Neural crest cell (in vitro differentiated cells): ENCODE data around the gene DEPDC1B. TPM values are rescaled to one million over a fixed set of nuclear protein-coding genes. Genes with fewer than 3 reads are reported as not detected.

Experiments used
- DNase-seq: peaks from one replicate; pipeline ENCODE4 v3.0.0; 2021; ENCODE audit warnings: low read depth, mixed read lengths, low spot score
- H3K27ac Mint-ChIP-seq: one replicate; pipeline ENCODE4 v1.8.0; 2021; ENCODE audit warnings: mild to moderate bottlenecking, mixed read lengths; ENCODE audit not compliant: unreplicated experiment
- H3K27me3 Mint-ChIP-seq: 2 replicates; pipeline ENCODE4 v1.8.0; 2021; ENCODE audit warnings: low read depth, mild to moderate bottlenecking, mixed read lengths
- H3K36me3 Mint-ChIP-seq: 2 replicates; pipeline ENCODE4 v1.8.0; 2021; ENCODE audit warnings: low read depth, mild to moderate bottlenecking, mixed read lengths
- H3K4me1 Mint-ChIP-seq: 2 replicates; pipeline ENCODE4 v1.8.0; 2021; ENCODE audit warnings: mixed read lengths
- H3K4me3 Mint-ChIP-seq: one replicate; pipeline ENCODE4 v1.8.0; 2021; ENCODE audit warnings: mild to moderate bottlenecking, mixed read lengths
- H3K9me3 Mint-ChIP-seq: 2 replicates; pipeline ENCODE4 v1.8.0; 2021; ENCODE audit warnings: mixed read lengths
- CTCF ChIP-seq: fragments of 200-600 bp; sonication (generic); conservative IDR thresholded peaks from 2 replicates; pipeline ENCODE4 v1.5.0; 2021; ENCODE audit warnings: antibody characterized with exemption, mild to moderate bottlenecking
- total RNA-seq: library from RNA; stranded (reverse); gene quantifications from 2 replicates; pipeline ENCODE4 v1.2.1, GENCODE V29; 2021

Gene DEPDC1B
- total RNA-seq, 1 donor from 2014 or later = 60.4 TPM

DNA sequence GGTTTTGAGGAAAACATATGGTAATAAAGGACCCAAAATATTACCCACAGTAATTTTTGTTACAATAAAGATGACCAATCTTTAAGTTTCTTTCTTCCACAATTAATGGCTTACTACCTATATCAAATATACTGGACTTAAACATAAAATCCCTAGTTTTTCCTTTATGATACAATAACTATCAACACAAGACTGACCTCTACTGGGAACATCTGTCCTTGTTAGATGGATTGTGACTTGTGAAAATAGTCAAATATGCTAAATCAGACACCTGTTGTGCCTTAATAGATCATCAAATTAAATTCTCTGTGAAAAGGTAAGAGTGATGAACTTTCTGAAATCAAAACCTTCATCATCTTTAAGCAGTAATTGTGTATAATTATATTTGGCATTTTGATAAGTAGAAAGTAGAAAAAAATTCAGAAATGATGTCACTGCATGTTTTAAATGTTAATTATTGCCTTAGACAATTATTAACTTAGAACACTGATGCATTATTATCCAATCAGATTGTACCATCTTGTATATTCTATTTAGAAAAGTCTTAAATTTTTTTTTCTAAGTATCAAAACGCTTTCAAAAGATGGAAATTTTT lies 113.6 kb downstream of the DEPDC1B start:
- TF ChIP-seq CTCF = peak; percentile 66
- Mint-ChIP-seq H3K27me3 (no peaks in the 10 kb centered on the region), H3K36me3 (peaks cover 13% of the 10 kb centered on the region), H3K4me3 (no peak overlapping the region), H3K27ac (no peak overlapping the region), H3K9me3 (peaks cover 4% of the 10 kb centered on the region), H3K4me1 (no peaks in the 10 kb centered on the region)
- DNase-seq = no peak

DNA sequence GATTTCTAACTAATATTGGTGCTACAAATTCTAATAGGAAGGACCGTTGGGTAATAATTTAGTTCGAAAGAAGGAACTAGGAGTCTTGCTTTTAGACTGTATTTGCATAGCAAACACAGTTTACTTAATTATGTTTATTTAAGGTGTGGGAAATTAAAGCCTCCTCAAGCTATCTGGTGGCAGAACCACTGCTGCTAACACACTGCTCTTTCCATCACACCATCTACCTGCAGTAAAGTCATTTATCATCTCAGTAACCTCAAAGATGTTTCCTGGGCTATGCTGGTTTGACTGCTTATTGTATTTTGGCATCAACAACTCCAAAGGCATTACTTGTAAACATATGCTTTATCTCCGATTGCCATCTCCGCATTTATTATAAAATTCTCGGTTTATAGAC lies 114.3 kb downstream of the DEPDC1B start:
- H3K4me3 Mint-ChIP-seq = no peak overlapping the region
- no peak overlapping the region for H3K27ac Mint-ChIP-seq
- peaks cover 4% of the 10 kb centered on the region for H3K9me3 Mint-ChIP-seq
- H3K27me3 Mint-ChIP-seq = no peaks in the 10 kb centered on the region
- no peaks in the 10 kb centered on the region for H3K4me1 Mint-ChIP-seq
- peaks cover 15% of the 10 kb centered on the region for H3K36me3 Mint-ChIP-seq
- no peak for TF ChIP-seq CTCF
- no peak for DNase-seq

DNA sequence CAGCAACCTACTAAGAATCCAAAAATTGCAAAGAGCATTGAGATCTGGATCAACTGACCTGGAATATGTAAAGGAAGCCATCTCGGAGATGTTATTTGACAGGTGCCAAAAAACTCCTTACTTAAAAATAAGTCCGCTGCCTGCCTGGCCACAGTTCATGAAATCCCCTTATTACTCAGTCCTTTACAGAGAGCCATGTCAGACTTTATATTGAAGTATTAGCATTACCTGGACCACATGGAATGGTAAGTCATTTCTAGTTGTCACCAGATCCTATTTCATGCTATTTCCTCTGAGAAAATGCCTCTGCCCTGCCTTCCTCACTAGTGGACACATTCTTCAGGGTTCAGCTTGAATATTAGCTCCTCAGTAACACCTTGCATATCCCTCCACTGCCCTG lies 115.7 kb downstream of the DEPDC1B start:
- TF ChIP-seq CTCF = no peak
- peaks cover 4% of the 10 kb centered on the region for H3K9me3 Mint-ChIP-seq
- H3K36me3 Mint-ChIP-seq = peaks cover 18% of the 10 kb centered on the region
- no peak overlapping the region for H3K27ac Mint-ChIP-seq
- no peaks in the 10 kb centered on the region for H3K4me1 Mint-ChIP-seq
- no peaks in the 10 kb centered on the region for H3K27me3 Mint-ChIP-seq
- H3K4me3 Mint-ChIP-seq = no peak overlapping the region
- no peak for DNase-seq

- DNase-seq = no peak
- Mint-ChIP-seq H3K36me3 (peaks cover 23% of the 10 kb centered on the region), H3K27ac (no peak overlapping the region), H3K9me3 (peaks cover 4% of the 10 kb centered on the region), H3K4me3 (no peak overlapping the region), H3K4me1 (no peaks in the 10 kb centered on the region), H3K27me3 (no peaks in the 10 kb centered on the region)
- no peak for TF ChIP-seq CTCF
Measured at GRCh38 chr5:60583616-60584015, 116.3 kb downstream of the DEPDC1B start.

GRCh38 chr5:60578315-60578714 lies 121.7 kb downstream of the DEPDC1B start:
- peaks cover 19% of the 10 kb centered on the region for H3K9me3 Mint-ChIP-seq
- no peak overlapping the region for H3K4me3 Mint-ChIP-seq
- no peak for DNase-seq
- no peaks in the 10 kb centered on the region for H3K4me1 Mint-ChIP-seq
- no peak for TF ChIP-seq CTCF
- H3K36me3 Mint-ChIP-seq = peaks cover 51% of the 10 kb centered on the region
- H3K27ac Mint-ChIP-seq = no peak overlapping the region
- no peaks in the 10 kb centered on the region for H3K27me3 Mint-ChIP-seq
